Measurements from ENCODE around the gene TCEA3.

GRCh38 chr1:23450894-23451293 is 26.3 kb upstream of the TCEA3 start:
- TF ChIP-seq, protein P1, sequence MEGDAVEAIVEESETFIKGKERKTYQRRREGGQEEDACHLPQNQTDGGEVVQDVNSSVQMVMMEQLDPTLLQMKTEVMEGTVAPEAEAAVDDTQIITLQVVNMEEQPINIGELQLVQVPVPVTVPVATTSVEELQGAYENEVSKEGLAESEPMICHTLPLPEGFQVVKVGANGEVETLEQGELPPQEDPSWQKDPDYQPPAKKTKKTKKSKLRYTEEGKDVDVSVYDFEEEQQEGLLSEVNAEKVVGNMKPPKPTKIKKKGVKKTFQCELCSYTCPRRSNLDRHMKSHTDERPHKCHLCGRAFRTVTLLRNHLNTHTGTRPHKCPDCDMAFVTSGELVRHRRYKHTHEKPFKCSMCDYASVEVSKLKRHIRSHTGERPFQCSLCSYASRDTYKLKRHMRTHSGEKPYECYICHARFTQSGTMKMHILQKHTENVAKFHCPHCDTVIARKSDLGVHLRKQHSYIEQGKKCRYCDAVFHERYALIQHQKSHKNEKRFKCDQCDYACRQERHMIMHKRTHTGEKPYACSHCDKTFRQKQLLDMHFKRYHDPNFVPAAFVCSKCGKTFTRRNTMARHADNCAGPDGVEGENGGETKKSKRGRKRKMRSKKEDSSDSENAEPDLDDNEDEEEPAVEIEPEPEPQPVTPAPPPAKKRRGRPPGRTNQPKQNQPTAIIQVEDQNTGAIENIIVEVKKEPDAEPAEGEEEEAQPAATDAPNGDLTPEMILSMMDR (IDR thresholded peaks at IDR 0.05), result no peak
- TF ChIP-seq POLR2A (IDR thresholded peaks at IDR 0.05), result no peak

All from uterus (tissue), 2 donors.